Sigmoid colon (tissue), 7 donors: ENCODE measurements around the gene C9orf40. TPM values are rescaled to one million over a fixed set of nuclear protein-coding genes. Genes with fewer than 3 reads are reported as not detected.

ENCODE experiments used
- DNase-seq: peaks from one replicate; pipeline ENCODE4 v3.0.0-alpha.2; 2019
- H3K27ac ChIP-seq, 4 donors: fragments of 200-600 bp; sonication (generic); one replicate each; pipeline ENCODE4 v1.5.1; 2016 to 2019; ENCODE audit warnings: mild to moderate bottlenecking in 1 of 4
- H3K27me3 ChIP-seq, 3 donors: fragments of 200-600 bp; sonication (generic); one replicate each; pipeline ENCODE4 v1.5.1; 2019; ENCODE audit warnings: mild to moderate bottlenecking in 1 of 3
- H3K36me3 ChIP-seq, 4 donors: fragments of 200-600 bp; sonication (generic); one replicate each; pipeline ENCODE4 v1.5.1; 2016 to 2019
- H3K4me1 ChIP-seq, 4 donors: fragments of 200-600 bp; sonication (generic); one replicate each; pipeline ENCODE4 v1.5.1; 2017 to 2019
- H3K4me3 ChIP-seq, 4 donors: fragments of 200-600 bp; sonication (generic); one replicate each; pipeline ENCODE4 v1.5.1; 2017 to 2019; ENCODE audit warnings: mild to moderate bottlenecking in 2 of 4, moderate library complexity in 1 of 4
- H3K9me3 ChIP-seq, 4 donors: fragments of 200-600 bp in 3 of 4; sonication (generic) in 3 of 4; one replicate each; pipeline versions ENCODE4 v1.5.1 to v1.6.1; 2013 to 2019
- EP300 ChIP-seq, 4 donors: sonication (generic); formaldehyde crosslinking; IDR thresholded peaks; one replicate each; pipeline ENCODE4 v1.6.1; 2017; ENCODE audit warnings: antibody characterized with exemption in 4 of 4
- POLR2A ChIP-seq, 2 donors: fragments of 450-650 bp; IDR thresholded peaks; one replicate each; pipeline ENCODE4 v1.6.1; 2016; ENCODE audit warnings: antibody characterized with exemption in 2 of 2, mild to moderate bottlenecking in 2 of 2, moderate library complexity in 2 of 2
- POLR2AphosphoS5 ChIP-seq, 4 donors: sonication (generic); formaldehyde crosslinking; IDR thresholded peaks; one replicate each; pipeline ENCODE4 v1.6.1; 2017; ENCODE audit warnings: antibody characterized with exemption in 4 of 4
- WGBS, 2 donors: extraction: QIAGEN DNeasy Blood & Tissue Kit; methylation state at CpG; one replicate each; pipeline ENCODE4 v1.1.7; 2013; 5-methylcytosine and 5-hydroxymethylcytosine counted together
- intact Hi-C: fragments of 100-400 bp; cut with DNase I; formaldehyde crosslinking; loops from one replicate; pipeline ENCODE4 v1.15.1; 2023
- polyA plus RNA-seq, 3 donors: library from polyadenylated mRNA; stranded (reverse); fragments of 200-250 nt; gene quantifications; one replicate each; pipeline ENCODE4 v1.2.3, GENCODE V29; 2013
- total RNA-seq, 4 donors: library from RNA; depleted of rRNA; stranded (reverse); fragments of >200 nt; gene quantifications; one replicate each; pipeline ENCODE4 v1.1.0, GENCODE V29; 2016
- TF ChIP-seq, protein P1 (sequence below), 4 experiments: fragments of 450-650 bp in 3 of 4; fragments of 200-600 bp in 1 of 4; IDR thresholded peaks; one replicate each; pipeline ENCODE4 v1.5.1; 2016 to 2019; ENCODE audit warnings: antibody characterized with exemption in 4 of 4, mild to moderate bottlenecking in 3 of 4, moderate library complexity in 2 of 4
- donor health status: healthy with polysubstance abuse.
- donor health status: Bipolar disorder and iron deficiency.
- donor health status: healthy.

C9orf40 gene
- total and polyA plus RNA-seq, 7 donors: 4.9 to 12.3 (median 6.6) TPM

DNA sequence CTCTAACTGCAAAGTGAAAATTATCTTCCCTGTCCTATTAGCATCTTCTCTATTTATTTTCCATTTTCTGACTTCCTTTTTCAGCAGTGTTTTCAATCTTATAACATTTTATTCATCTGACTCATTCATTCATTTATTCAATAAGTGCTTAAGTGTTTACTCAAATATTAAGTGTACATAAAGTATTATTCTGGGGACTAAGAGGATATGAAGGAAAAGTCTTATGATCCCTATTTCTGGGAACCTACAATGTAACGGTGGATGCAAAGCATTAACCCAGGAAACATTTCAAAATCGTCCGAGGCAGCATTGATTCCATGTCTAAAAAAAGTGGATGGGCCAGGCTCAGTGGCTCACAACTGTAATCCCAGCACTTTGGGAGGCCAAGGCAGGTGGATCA is 45.6 kb downstream of the C9orf40 start:
- Histone ChIP-seq H3K9me3 (peaks cover 0 to 2% (median 0%) of the 10 kb centered on the region in 4 donors), H3K4me3 (no peak overlapping the region), H3K27ac (no peak overlapping the region), H3K27me3 (no peaks in the 10 kb centered on the region), H3K36me3 (no peaks in the 10 kb centered on the region), H3K4me1 (no peaks in the 10 kb centered on the region)
- DNase-seq: no peak
- 90 to 91% methylated on average over 3 of the region's 3 CpGs for WGBS, 2 donors
- TF ChIP-seq, protein P1, sequence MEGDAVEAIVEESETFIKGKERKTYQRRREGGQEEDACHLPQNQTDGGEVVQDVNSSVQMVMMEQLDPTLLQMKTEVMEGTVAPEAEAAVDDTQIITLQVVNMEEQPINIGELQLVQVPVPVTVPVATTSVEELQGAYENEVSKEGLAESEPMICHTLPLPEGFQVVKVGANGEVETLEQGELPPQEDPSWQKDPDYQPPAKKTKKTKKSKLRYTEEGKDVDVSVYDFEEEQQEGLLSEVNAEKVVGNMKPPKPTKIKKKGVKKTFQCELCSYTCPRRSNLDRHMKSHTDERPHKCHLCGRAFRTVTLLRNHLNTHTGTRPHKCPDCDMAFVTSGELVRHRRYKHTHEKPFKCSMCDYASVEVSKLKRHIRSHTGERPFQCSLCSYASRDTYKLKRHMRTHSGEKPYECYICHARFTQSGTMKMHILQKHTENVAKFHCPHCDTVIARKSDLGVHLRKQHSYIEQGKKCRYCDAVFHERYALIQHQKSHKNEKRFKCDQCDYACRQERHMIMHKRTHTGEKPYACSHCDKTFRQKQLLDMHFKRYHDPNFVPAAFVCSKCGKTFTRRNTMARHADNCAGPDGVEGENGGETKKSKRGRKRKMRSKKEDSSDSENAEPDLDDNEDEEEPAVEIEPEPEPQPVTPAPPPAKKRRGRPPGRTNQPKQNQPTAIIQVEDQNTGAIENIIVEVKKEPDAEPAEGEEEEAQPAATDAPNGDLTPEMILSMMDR (IDR thresholded peaks at IDR 0.05): no peak
- no peak for TF ChIP-seq POLR2A (IDR thresholded peaks at IDR 0.05)
- TF ChIP-seq POLR2AphosphoS5 (IDR thresholded peaks at IDR 0.05): no peak
- TF ChIP-seq EP300 (IDR thresholded peaks at IDR 0.05): no peak
- intact Hi-C loops: no loop called here

DNA sequence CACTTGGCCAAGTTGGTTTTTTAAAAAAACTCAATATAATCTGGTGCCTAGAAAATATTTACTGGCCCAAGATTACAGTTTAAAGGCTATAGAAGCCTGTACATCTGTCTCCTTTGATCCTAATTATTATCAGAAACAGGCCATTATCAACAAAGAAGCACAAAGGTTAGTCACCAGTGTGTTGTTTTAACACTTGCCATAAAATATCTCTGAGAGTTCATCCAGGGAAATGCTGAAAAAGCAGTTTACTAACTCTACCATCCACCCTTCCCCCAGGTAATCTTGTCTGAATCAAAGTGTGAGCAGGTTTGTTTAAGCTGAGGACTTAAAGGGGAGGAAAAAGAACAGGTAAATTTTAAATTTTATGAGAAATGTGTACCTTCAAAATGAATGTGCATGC is 51.7 kb downstream of the C9orf40 start:
- TF ChIP-seq POLR2AphosphoS5 (IDR thresholded peaks at IDR 0.05): no peak
- no peak for TF ChIP-seq POLR2A (IDR thresholded peaks at IDR 0.05)
- TF ChIP-seq, protein P1 (IDR thresholded peaks at IDR 0.05): no peak
- no peak for TF ChIP-seq EP300 (IDR thresholded peaks at IDR 0.05)
- Histone ChIP-seq H3K27ac (no peak overlapping the region), H3K27me3 (no peaks in the 10 kb centered on the region), H3K4me1 (no peaks in the 10 kb centered on the region), H3K4me3 (no peak overlapping the region), H3K9me3 (no peaks in the 10 kb centered on the region), H3K36me3 (no peaks in the 10 kb centered on the region)
- intact Hi-C loops: no loop called here
- DNase-seq: no peak

Other genes with a start within 250 kb of the C9orf40 start
- 1 to 10 TPM in 1 of 4 donors, under 1 TPM in 1, not detected in 2; 0.41 to 1.8 TPM for gene TRPM6, start 65.0 kb downstream of the C9orf40 start, total RNA-seq
- gene TRPM6, start 65.0 kb downstream of the C9orf40 start, polyA plus RNA-seq: 10 to 100 TPM in 2 of 3 donors, 1 to 10 TPM in 1; 6.7 to 12.7 (median 10.8) TPM
- gene CARNMT1, start 75.4 kb upstream of the C9orf40 start, total RNA-seq: 10 to 100 TPM; 12.8 to 18.6 (median 17.1) TPM
- gene CARNMT1, start 75.4 kb upstream of the C9orf40 start, polyA plus RNA-seq: 1 to 10 TPM; 4.8 to 7.9 (median 6.9) TPM
- 10 to 100 TPM in 2 of 4 donors, 1 to 10 TPM in 2; 5.6 to 27.5 (median 10.3) TPM for gene NMRK1, start 135.2 kb upstream of the C9orf40 start, total RNA-seq
- 10 to 100 TPM; 21.0 to 53.9 (median 38.4) TPM for gene NMRK1, start 135.2 kb upstream of the C9orf40 start, polyA plus RNA-seq
- gene OSTF1, start 135.6 kb upstream of the C9orf40 start, total RNA-seq: 10 to 100 TPM; 11.0 to 20.7 (median 17.2) TPM
- 100 to 1,000 TPM in 1 of 3 donors, 10 to 100 TPM in 2; 55.1 to 105 (median 66.1) TPM for gene OSTF1, start 135.6 kb upstream of the C9orf40 start, polyA plus RNA-seq